ENCODE measurements around the gene RWDD2A. TPM values are rescaled to one million over a fixed set of nuclear protein-coding genes. Genes with fewer than 3 reads are reported as not detected.
A peak's percentile ranks its signal among the peaks of the same experiment; 100 is the strongest.

RWDD2A gene
- total RNA-seq, 2 donors from 2014 or later = 4.3 to 5.4 TPM

DNA sequence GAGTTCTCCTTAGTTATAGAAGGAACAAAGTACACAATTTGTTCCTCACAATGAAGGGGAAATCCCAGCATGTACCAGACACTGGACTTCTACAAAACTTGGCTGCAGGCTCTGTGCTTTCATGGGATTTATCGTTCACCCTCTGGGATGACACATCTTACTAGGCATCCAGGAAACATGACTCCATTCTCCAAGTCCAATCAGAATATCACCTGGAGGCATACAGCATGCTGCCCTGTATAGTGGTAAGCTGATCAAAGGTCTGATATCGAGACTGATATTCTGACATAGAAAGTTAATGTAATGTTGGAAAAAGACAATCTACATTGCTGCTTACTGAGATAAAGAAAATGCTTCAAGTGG is 6.7 kb downstream of the RWDD2A start:
- no peak overlapping the region for H3K4me3 ChIP-seq
- no peak for TF ChIP-seq POLR2A (IDR thresholded peaks at IDR 0.05)
- TF ChIP-seq, protein P1, sequence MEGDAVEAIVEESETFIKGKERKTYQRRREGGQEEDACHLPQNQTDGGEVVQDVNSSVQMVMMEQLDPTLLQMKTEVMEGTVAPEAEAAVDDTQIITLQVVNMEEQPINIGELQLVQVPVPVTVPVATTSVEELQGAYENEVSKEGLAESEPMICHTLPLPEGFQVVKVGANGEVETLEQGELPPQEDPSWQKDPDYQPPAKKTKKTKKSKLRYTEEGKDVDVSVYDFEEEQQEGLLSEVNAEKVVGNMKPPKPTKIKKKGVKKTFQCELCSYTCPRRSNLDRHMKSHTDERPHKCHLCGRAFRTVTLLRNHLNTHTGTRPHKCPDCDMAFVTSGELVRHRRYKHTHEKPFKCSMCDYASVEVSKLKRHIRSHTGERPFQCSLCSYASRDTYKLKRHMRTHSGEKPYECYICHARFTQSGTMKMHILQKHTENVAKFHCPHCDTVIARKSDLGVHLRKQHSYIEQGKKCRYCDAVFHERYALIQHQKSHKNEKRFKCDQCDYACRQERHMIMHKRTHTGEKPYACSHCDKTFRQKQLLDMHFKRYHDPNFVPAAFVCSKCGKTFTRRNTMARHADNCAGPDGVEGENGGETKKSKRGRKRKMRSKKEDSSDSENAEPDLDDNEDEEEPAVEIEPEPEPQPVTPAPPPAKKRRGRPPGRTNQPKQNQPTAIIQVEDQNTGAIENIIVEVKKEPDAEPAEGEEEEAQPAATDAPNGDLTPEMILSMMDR (IDR thresholded peaks at IDR 0.05) = no peak
- intact Hi-C loops (cut with DNase I) = no loop called here
- H3K9me3 ChIP-seq = no peaks in the 10 kb centered on the region
- WGBS, 2 donors = 52 to 58% methylated on average over 2 of the region's 2 CpGs
- H3K36me3 ChIP-seq (replicated peaks in 1 of 2; ENCODE audit: insufficient read depth in 1 of 2, low read depth in 2 of 2) = no peaks in the 10 kb centered on the region
- ATAC-seq (peak; percentile 84), DNase-seq (peak in 1 of 4 donors; percentile 34)
- H3K27me3 ChIP-seq = no peaks in the 10 kb centered on the region
- H3K27ac ChIP-seq = peak overlapping the region in 2 of 4 donors; percentile 30 to 37
- peaks cover 4% of the 10 kb centered on the region for H3K4me1 ChIP-seq

- intact Hi-C loops (cut with DNase I) = no loop called here
- Histone ChIP-seq H3K36me3 (replicated peaks in 1 of 2; ENCODE audit: insufficient read depth in 1 of 2, low read depth in 2 of 2) (no peaks in the 10 kb centered on the region), H3K9me3 (no peaks in the 10 kb centered on the region), H3K27ac (no peak overlapping the region), H3K27me3 (no peaks in the 10 kb centered on the region), H3K4me3 (no peak overlapping the region), H3K4me1 (no peaks in the 10 kb centered on the region)
- TF ChIP-seq, protein P1 (IDR thresholded peaks at IDR 0.05) = no peak
- TF ChIP-seq POLR2A (IDR thresholded peaks at IDR 0.05) = no peak
- DNase-seq (no peak), ATAC-seq (no peak)
- 66 to 78% methylated on average over 4 of the region's 4 CpGs for WGBS, 2 donors
Measured at GRCh38 chr6:83202031-83202430, 8.9 kb downstream of the RWDD2A start.

DNA sequence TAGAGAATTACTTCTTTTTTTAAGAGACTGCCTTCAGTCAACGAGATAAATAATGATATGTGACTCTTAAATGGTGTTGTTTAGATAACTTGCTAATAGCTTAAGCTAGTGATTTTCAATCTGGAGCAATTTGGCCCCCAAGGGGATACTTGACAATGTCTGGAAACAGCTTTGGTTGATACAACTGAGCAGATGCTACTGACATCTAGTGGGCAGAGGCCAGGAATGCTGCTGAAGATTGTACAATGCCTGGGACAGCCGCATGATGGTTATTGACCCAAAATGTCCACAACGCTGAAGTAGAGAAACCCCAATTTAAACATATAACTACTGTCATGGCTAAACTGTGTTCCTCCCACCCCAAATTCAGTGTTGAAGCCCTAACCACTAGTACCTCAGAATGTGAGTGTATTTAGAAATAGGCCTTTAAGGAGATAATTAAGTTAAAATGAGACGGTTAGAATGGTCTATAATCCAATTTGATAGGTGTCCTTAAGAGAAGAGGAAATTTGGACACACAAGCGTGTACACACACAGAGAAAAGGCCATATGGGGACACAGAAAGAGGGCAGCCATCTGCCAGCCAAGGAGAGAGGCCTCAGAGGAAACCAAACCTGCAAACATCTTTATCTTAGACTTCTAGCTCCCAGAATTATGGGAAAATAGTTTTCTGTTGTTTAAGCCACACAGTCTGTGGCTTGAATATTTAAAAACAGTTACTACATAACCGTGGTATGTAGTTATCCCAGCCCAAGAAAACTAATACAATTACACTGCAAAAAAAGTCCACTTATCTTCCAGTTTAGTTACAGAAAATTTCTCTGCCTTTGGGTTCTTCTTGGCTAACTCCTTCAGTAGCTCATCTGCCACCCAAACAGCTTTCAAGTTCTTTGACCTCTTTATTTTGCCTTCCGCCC is 22.2 kb downstream of the RWDD2A start:
- Histone ChIP-seq H3K9me3 (no peaks in the 10 kb centered on the region), H3K27ac (no peak overlapping the region), H3K36me3 (replicated peaks in 1 of 2; ENCODE audit: insufficient read depth in 1 of 2, low read depth in 2 of 2) (no peaks in the 10 kb centered on the region), H3K4me3 (no peak overlapping the region), H3K27me3 (no peaks in the 10 kb centered on the region), H3K4me1 (no peaks in the 10 kb centered on the region)
- intact Hi-C loops (cut with DNase I) = no loop called here
- 27% methylated on average over 7 of the region's 7 CpGs for WGBS, 2 donors
- peak; percentile 61 to 75 (median 67) for DNase-seq
- ATAC-seq = peak; percentile 89
- TF ChIP-seq, protein P1 (IDR thresholded peaks at IDR 0.05) = peak; percentile 50 to 76 (median 71)
- no peak for TF ChIP-seq POLR2A (IDR thresholded peaks at IDR 0.05)

GRCh38 chr6:83216806-83217205 is 23.6 kb downstream of the RWDD2A start:
- H3K4me1 ChIP-seq = no peaks in the 10 kb centered on the region
- H3K9me3 ChIP-seq = no peaks in the 10 kb centered on the region
- no peak overlapping the region for H3K27ac ChIP-seq
- no peak overlapping the region for H3K4me3 ChIP-seq
- no peaks in the 10 kb centered on the region for H3K27me3 ChIP-seq
- ATAC-seq = no peak
- H3K36me3 ChIP-seq (replicated peaks in 1 of 2; ENCODE audit: insufficient read depth in 1 of 2, low read depth in 2 of 2) = no peaks in the 10 kb centered on the region
- DNase-seq = no peak
- intact Hi-C loops (cut with DNase I) = no loop called here
- TF ChIP-seq POLR2A (IDR thresholded peaks at IDR 0.05) = no peak
- TF ChIP-seq, protein P1 (IDR thresholded peaks at IDR 0.05) = no peak

DNA sequence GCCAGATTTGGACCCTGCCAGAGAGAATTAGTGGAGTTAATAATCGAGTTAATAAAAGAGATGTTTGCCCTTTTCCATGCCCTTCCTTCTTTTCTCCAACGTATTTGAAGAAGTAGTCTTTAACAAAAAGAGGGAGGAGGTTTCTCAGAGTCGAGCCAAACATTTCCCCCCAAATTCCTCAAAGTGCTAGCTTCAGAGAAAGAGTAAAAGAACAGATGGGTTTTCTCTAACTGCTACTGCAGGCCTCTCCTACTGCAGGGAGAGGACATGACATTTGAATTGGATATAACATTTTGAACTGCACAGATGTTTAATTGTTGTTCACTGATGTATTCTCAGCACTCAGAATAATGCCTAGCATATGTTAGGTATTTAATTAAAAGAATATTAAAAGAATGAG is 25.5 kb downstream of the RWDD2A start:
- no peaks in the 10 kb centered on the region for H3K4me1 ChIP-seq
- H3K27me3 ChIP-seq = no peaks in the 10 kb centered on the region
- DNase-seq = no peak
- no peak overlapping the region for H3K4me3 ChIP-seq
- H3K36me3 ChIP-seq (replicated peaks in 1 of 2; ENCODE audit: insufficient read depth in 1 of 2, low read depth in 2 of 2) = no peaks in the 10 kb centered on the region
- intact Hi-C loops (cut with DNase I) = no loop called here
- H3K9me3 ChIP-seq = no peaks in the 10 kb centered on the region
- no peak for ATAC-seq
- TF ChIP-seq POLR2A (IDR thresholded peaks at IDR 0.05) = no peak
- TF ChIP-seq, protein P1 (IDR thresholded peaks at IDR 0.05) = no peak
- no peak overlapping the region for H3K27ac ChIP-seq
- 46 to 49% methylated on average over 3 of the region's 3 CpGs for WGBS, 2 donors

Data from body of pancreas (tissue), 4 donors.